HepG2 (cell line): ENCODE measurements around the gene PREX1. TPM values are rescaled to one million over a fixed set of nuclear protein-coding genes. Genes with fewer than 3 reads are reported as not detected.

Source experiments
- ATAC-seq: fragments of 200-7000 bp; cut with Tn5 transposase; 3 replicates; pipeline ENCODE4 v1.9.1; 2020; ENCODE audit warnings: mild to moderate bottlenecking, moderate library complexity
- BruUV-seq: library from RNA; stranded (reverse); fragments of 400-500 nt; replicated peaks from 2 replicates; lab custom pipeline; 2021; lab: Mats Ljungman, UMichigan
- CTCF ChIA-PET: fragments of 300-600 bp; formaldehyde crosslinking; extraction: SDS; loops from one replicate; lab custom pipeline; 2021; ENCODE audit warnings: low total read pairs, inconsistent platforms, low intra/inter-chr PET ratio; lab: Yijun Ruan, JAX
- POLR2A ChIA-PET: fragments of 350-600 bp; sonication (Branson Sonifier 250); formaldehyde crosslinking; loops from one replicate; lab custom pipeline; 2020; ENCODE audit warnings: antibody characterized with exemption, inconsistent platforms; lab: Yijun Ruan, JAX
- DNase-seq: peaks from one replicate; pipeline ENCODE4 v3.0.0-alpha.2; 2015; ENCODE audit warnings: low spot score
- FAIRE-seq: peaks from 3 replicates; lab custom pipeline; 2011; peaks lifted over from hg19 to GRCh38; lab: Jason Lieb, UNC
- H2AFZ ChIP-seq: one replicate; pipeline ENCODE4 v1.6.1; 2011; ENCODE audit warnings: low read length, inconsistent platforms
- H3K27ac ChIP-seq: fragments of 300-600 bp; 3 replicates; pipeline ENCODE4 v1.8.0; 2011; ENCODE audit warnings: mixed run types, mild to moderate bottlenecking, mixed read lengths, low read length, inconsistent platforms; ENCODE audit not compliant: insufficient read depth; ENCODE audit errors: extremely low read length
- H3K27me3 ChIP-seq, 2 experiments: fragments of 200-600 bp in 1 of 2; 2 replicates in 1 of 2; 3 replicates in 1 of 2; pipeline versions ENCODE4 v1.6.0 to v1.8.0; 2011; ENCODE audit warnings: low read length in 2 of 2, mild to moderate bottlenecking in 2 of 2, moderate library complexity in 2 of 2, inconsistent platforms in 1 of 2; ENCODE audit not compliant: insufficient read depth in 2 of 2, control insufficient read depth in 1 of 2
- H3K36me3 ChIP-seq, 2 experiments: fragments of 200-600 bp in 1 of 2; replicated peaks in 1 of 2; 2 replicates in 1 of 2; 3 replicates in 1 of 2; pipeline versions ENCODE4 v1.5.1 to v1.8.0; 2011; ENCODE audit warnings: low read length in 2 of 2, inconsistent platforms in 1 of 2; ENCODE audit not compliant: insufficient read depth in 2 of 2, control insufficient read depth in 1 of 2
- H3K4me1 ChIP-seq: 2 replicates; pipeline ENCODE4 v1.5.1; 2012; ENCODE audit warnings: low read length, inconsistent platforms; ENCODE audit not compliant: insufficient read depth
- H3K4me2 ChIP-seq: 2 replicates; pipeline ENCODE4 v1.6.0; 2011; ENCODE audit warnings: low read depth, low read length, inconsistent platforms
- H3K4me3 ChIP-seq, 3 experiments: fragments of 200-600 bp in 1 of 3; sonication (generic), shearing (Covaris generic) in 1 of 3; replicated peaks in 1 of 3; 2 replicates each; pipeline ENCODE4 v1.5.1; 2011 to 2016; ENCODE audit warnings: low read length in 3 of 3, inconsistent platforms in 2 of 3, low read depth in 2 of 3, mild to moderate bottlenecking in 2 of 3, control low read depth in 1 of 3, mixed read lengths in 1 of 3; ENCODE audit not compliant: insufficient read depth in 1 of 3
- H3K79me2 ChIP-seq: one replicate; pipeline ENCODE4 v1.6.1; 2011; ENCODE audit warnings: low read length, inconsistent platforms; ENCODE audit not compliant: insufficient read depth
- H3K9ac ChIP-seq: 2 replicates; pipeline ENCODE4 v1.6.0; 2011; ENCODE audit warnings: mild to moderate bottlenecking, low read depth, low read length, inconsistent platforms; ENCODE audit not compliant: insufficient read depth
- H3K9me3 ChIP-seq: 2 replicates; pipeline ENCODE4 v1.5.1; 2012; ENCODE audit warnings: mild to moderate bottlenecking, low read length
- H4K20me1 ChIP-seq: 2 replicates; pipeline ENCODE4 v1.6.0; 2011; ENCODE audit warnings: inconsistent platforms, mild to moderate bottlenecking, low read length, moderate library complexity; ENCODE audit not compliant: insufficient read depth
- HMG20B ChIP-seq: conservative IDR thresholded peaks from 2 replicates; pipeline ENCODE4 v1.6.1; 2016; ENCODE audit warnings: missing genetic modification reagents, missing compliant biosample characterization
- MIER3 ChIP-seq: IDR thresholded peaks from 2 replicates; pipeline ENCODE4 v1.6.1; 2016; ENCODE audit warnings: missing compliant biosample characterization, borderline replicate concordance
- RXRB ChIP-seq: IDR thresholded peaks from 2 replicates; pipeline ENCODE4 v1.6.1; 2016; ENCODE audit warnings: borderline replicate concordance, missing genetic modification reagents, missing compliant biosample characterization
- SIX1 ChIP-seq: sonication (generic); formaldehyde crosslinking; IDR thresholded peaks from 2 replicates; pipeline ENCODE4 v1.4.0; 2020; ENCODE audit warnings: missing genetic modification reagents, borderline replicate concordance
- TGIF2 ChIP-seq: IDR thresholded peaks from 2 replicates; pipeline ENCODE4 v1.6.1; 2016; ENCODE audit warnings: control low read depth, missing compliant biosample characterization
- ZBTB7A ChIP-seq: sonication (generic); formaldehyde crosslinking; IDR thresholded peaks from 2 replicates; pipeline ENCODE4 v1.8.0; 2022; ENCODE audit warnings: mild to moderate bottlenecking, missing genetic modification reagents
- ZC3H4 ChIP-seq: sonication (generic); formaldehyde crosslinking; IDR thresholded peaks from 2 replicates; pipeline ENCODE4 v1.4.0; 2020; ENCODE audit warnings: missing genetic modification reagents, borderline replicate concordance
- ZFYVE20 ChIP-seq: sonication (generic); formaldehyde crosslinking; IDR thresholded peaks from 2 replicates; pipeline ENCODE4 v1.8.0; 2023; ENCODE audit warnings: low read depth, mild to moderate bottlenecking, moderate library complexity, missing genetic modification reagents, borderline replicate concordance
- ZNF101 ChIP-seq: sonication (generic); formaldehyde crosslinking; IDR thresholded peaks from 2 replicates; pipeline ENCODE4 v1.4.0; 2020; ENCODE audit warnings: mild to moderate bottlenecking, low read depth, missing genetic modification reagents, borderline replicate concordance
- ZNF484 ChIP-seq: sonication (generic); formaldehyde crosslinking; IDR thresholded peaks from 2 replicates; pipeline ENCODE4 v1.5.1; 2020; ENCODE audit warnings: mild to moderate bottlenecking, low read depth, missing genetic modification reagents, borderline replicate concordance
- ZNF790 ChIP-seq: sonication (generic); formaldehyde crosslinking; IDR thresholded peaks from 2 replicates; pipeline ENCODE4 v1.8.0; 2022; ENCODE audit warnings: missing genetic modification reagents, mild to moderate bottlenecking, borderline replicate concordance
- WGBS: methylation state at CpG from one replicate; pipeline ENCODE4 v1.1.6; 2017; ENCODE audit warnings: low lambda C conversion rate; 5-methylcytosine and 5-hydroxymethylcytosine counted together
- in situ Hi-C: cut with HindIII; loops from 2 replicates; pipeline ENCODE4 v1.10.0; 2017; ENCODE audit warnings: low pct_unique_long_range_greater_than_20kb; ENCODE audit not compliant: extremely low pct_ligation_motif_present
- intact Hi-C: fragments of 100-400 bp; cut with micrococcal nuclease; formaldehyde crosslinking; loops from one replicate; pipeline ENCODE4 v1.10.0; 2022; ENCODE audit not compliant: unreplicated experiment
- polyA plus RNA-seq, 8 experiments: library from polyadenylated mRNA; depleted of rRNA in 3 of 8; stranded (reverse) in 7 of 8; unstranded in 1 of 8; fragments of >200 nt; fragmentation: Illumina TruSeq in 4 of 8; extraction: Trizol in 4 of 8; gene quantifications; 2 replicates each; pipeline versions ENCODE4 v1.2.1 to v1.2.3, GENCODE V29; 2011 to 2016; ENCODE audit warnings: low read depth in 4 of 8, missing spikeins in 1 of 8, mixed read lengths in 1 of 8; ENCODE audit not compliant: insufficient read depth in 1 of 8
- total RNA-seq, 5 experiments: library from RNA; depleted of rRNA; stranded (reverse); fragments of >200 nt; fragmentation: Illumina TruSeq; extraction: Trizol; gene quantifications; 2 replicates each; pipeline ENCODE4 v1.2.3, GENCODE V29; 2016; ENCODE audit warnings: low read depth in 1 of 5
- TF ChIP-seq, protein P1 (sequence below): sonication (generic); formaldehyde crosslinking; IDR thresholded peaks from 2 replicates; pipeline ENCODE4 v1.9.0; 2021; ENCODE audit warnings: missing genetic modification reagents, mild to moderate bottlenecking, borderline replicate concordance
- TF ChIP-seq, protein P2 (sequence below): sonication (generic); formaldehyde crosslinking; IDR thresholded peaks from 2 replicates; pipeline ENCODE4 v1.8.1; 2023; ENCODE audit warnings: mild to moderate bottlenecking, moderate library complexity, missing genetic modification reagents
- TF ChIP-seq, protein P3 (sequence below): sonication (generic); formaldehyde crosslinking; IDR thresholded peaks from 2 replicates; pipeline ENCODE4 v1.8.0; 2022; ENCODE audit warnings: missing genetic modification reagents, low read depth, mild to moderate bottlenecking, borderline replicate concordance
- TF ChIP-seq, protein P4 (sequence below): sonication (generic); formaldehyde crosslinking; IDR thresholded peaks from 2 replicates; pipeline ENCODE4 v1.4.0; 2020; ENCODE audit warnings: low read depth, mild to moderate bottlenecking, missing genetic modification reagents
- TF ChIP-seq, protein P5 (sequence below), 2 experiments: sonication (generic) in 1 of 2; formaldehyde crosslinking in 1 of 2; IDR thresholded peaks; 2 replicates each; pipeline versions ENCODE4 v1.5.1 to v1.6.1; 2011 to 2020; ENCODE audit warnings: borderline replicate concordance in 1 of 2, low read depth in 1 of 2, low read length in 1 of 2, mild to moderate bottlenecking in 1 of 2, missing genetic modification reagents in 1 of 2, moderate library complexity in 1 of 2

PREX1 gene
- total and polyA plus RNA-seq, 2 of the 13 experiments (the other 11 are each of a cell fraction or from before 2014, with no cell fraction given), result 0.02 to 0.04 TPM

DNA sequence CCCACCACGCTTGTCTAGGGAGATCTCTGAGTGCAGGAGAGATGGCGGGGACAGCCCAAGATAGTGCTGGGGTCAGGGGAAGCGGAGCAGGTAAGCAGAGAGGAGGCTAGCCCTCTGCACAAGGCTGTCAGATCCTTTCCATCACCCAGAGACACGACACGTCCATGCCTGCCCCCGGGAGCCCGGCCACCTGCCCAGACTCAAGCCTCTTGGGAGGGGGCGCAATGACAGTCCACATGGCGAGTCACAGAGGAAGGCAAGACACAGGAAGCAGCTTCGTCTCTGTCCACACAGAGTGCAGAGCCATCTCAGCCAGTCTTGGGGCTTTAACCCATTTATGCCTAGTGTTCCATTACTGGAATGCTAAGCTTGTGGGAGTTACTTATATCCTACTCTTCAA, 78.4 kb downstream of the PREX1 start (continued):
- TF ChIP-seq, protein P1, sequence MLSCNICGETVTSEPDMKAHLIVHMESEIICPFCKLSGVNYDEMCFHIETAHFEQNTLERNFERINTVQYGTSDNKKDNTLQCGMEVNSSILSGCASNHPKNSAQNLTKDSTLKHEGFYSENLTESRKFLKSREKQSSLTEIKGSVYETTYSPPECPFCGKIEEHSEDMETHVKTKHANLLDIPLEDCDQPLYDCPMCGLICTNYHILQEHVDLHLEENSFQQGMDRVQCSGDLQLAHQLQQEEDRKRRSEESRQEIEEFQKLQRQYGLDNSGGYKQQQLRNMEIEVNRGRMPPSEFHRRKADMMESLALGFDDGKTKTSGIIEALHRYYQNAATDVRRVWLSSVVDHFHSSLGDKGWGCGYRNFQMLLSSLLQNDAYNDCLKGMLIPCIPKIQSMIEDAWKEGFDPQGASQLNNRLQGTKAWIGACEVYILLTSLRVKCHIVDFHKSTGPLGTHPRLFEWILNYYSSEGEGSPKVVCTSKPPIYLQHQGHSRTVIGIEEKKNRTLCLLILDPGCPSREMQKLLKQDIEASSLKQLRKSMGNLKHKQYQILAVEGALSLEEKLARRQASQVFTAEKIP (CRISPR knock-in tag), result no peak

DNA sequence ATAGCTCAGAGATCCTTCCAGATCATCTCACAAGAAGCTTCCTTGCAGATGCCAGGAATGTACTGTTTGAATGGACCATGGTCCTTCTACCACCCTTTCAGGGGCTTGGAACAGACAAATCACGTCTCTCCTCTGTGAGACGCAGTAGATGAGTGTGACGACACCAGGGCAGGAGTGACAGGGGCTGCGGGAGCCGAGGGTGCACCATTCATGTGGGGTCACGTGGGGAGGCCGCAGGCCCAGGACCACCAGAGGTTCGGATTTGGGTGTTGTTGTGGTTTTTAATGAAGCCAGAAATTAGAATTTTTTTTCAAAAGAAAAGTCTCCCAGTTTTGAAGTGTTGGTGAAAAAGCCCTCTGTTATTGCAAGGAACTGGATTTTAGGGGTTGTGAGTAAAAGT, 79.2 kb downstream of the PREX1 start:
- ChIA-PET POLR2A (no interaction called here), CTCF (no interaction called here)
- ATAC-seq (no peak), FAIRE-seq (no peak), DNase-seq (no peak)
- 21% methylated on average over 8 of the region's 8 CpGs for WGBS
- no peak overlapping the region for H3K4me3 ChIP-seq
- H3K27ac ChIP-seq, result no peak overlapping the region
- BruUV-seq, result no TSS peak
- peaks cover 6% of the 10 kb centered on the region for H3K4me1 ChIP-seq
- no peaks in the 10 kb centered on the region for H3K9me3 ChIP-seq
- H3K9ac ChIP-seq, result no peak overlapping the region
- no peaks in the 10 kb centered on the region; the same call in 1 of the 2 replicates for H4K20me1 ChIP-seq
- no peak overlapping the region for H2AFZ ChIP-seq
- no peaks in the 10 kb centered on the region for H3K79me2 ChIP-seq
- intact Hi-C loops (no loop called here), in situ Hi-C loops (no loop called here)
- H3K4me2 ChIP-seq, result no peak overlapping the region
- H3K27me3 ChIP-seq, result peaks cover 10 to 56% of the 10 kb centered on the region in 2 experiments; a peak in 4 of 5 replicates
- H3K36me3 ChIP-seq, result no peaks in the 10 kb centered on the region
- TF ChIP-seq HMG20B (no peak), ZC3H4 (CRISPR knock-in tag) (no peak), MIER3 (CRISPR knock-in tag) (no peak), TGIF2 (CRISPR knock-in tag) (no peak), ZBTB7A (CRISPR knock-in tag) (no peak), ZNF790 (CRISPR knock-in tag) (no peak), RXRB (CRISPR knock-in tag) (no peak), ZNF101 (CRISPR knock-in tag) (no peak), SIX1 (CRISPR knock-in tag) (no peak), ZNF484 (CRISPR knock-in tag) (no peak), ZFYVE20 (no peak)
- TF ChIP-seq, protein P2, sequence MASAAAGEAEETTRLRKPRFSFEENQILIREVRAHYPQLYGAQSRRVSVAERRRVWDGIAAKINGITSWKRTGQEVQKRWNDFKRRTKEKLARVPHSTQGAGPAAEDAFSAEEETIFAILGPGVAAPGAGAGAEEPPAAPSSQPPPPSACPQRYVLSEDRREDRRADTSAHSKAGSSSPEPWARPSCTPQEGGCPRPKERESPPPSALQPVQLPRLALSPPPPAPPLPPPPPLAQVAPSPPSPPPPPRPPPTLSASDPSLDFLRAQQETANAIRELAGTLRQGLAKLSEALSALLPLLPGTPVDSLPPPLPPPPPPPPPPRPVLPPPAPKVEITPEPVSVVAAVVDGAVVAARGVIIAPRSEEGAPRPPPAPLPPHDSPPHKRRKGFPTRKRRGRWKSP (CRISPR knock-in tag), result no peak
- TF ChIP-seq, protein P3, sequence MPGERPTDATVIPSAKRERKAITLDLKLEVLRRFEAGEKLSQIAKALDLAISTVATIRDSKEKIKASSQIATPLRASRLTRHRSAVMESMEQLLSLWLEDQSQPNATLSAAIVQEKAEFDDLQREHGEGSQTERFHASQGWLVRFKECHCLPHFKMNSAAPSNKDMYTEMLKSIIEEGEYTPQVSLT (CRISPR knock-in tag), result no peak
- TF ChIP-seq, protein P4, sequence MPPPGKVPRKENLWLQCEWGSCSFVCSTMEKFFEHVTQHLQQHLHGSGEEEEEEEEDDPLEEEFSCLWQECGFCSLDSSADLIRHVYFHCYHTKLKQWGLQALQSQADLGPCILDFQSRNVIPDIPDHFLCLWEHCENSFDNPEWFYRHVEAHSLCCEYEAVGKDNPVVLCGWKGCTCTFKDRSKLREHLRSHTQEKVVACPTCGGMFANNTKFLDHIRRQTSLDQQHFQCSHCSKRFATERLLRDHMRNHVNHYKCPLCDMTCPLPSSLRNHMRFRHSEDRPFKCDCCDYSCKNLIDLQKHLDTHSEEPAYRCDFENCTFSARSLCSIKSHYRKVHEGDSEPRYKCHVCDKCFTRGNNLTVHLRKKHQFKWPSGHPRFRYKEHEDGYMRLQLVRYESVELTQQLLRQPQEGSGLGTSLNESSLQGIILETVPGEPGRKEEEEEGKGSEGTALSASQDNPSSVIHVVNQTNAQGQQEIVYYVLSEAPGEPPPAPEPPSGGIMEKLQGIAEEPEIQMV (CRISPR knock-in tag), result no peak
- TF ChIP-seq, protein P5, sequence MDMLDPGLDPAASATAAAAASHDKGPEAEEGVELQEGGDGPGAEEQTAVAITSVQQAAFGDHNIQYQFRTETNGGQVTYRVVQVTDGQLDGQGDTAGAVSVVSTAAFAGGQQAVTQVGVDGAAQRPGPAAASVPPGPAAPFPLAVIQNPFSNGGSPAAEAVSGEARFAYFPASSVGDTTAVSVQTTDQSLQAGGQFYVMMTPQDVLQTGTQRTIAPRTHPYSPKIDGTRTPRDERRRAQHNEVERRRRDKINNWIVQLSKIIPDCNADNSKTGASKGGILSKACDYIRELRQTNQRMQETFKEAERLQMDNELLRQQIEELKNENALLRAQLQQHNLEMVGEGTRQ (IDR thresholded peaks at IDR 0.05; ENCODE audit: low read depth, low read length), result no peak
- TF ChIP-seq, protein P5 (CRISPR knock-in tag; IDR thresholded peaks at IDR 0.05; ENCODE audit: borderline replicate concordance), result no peak
